Measurements from ENCODE around the gene FAM240A.

FAM240A gene

DNA sequence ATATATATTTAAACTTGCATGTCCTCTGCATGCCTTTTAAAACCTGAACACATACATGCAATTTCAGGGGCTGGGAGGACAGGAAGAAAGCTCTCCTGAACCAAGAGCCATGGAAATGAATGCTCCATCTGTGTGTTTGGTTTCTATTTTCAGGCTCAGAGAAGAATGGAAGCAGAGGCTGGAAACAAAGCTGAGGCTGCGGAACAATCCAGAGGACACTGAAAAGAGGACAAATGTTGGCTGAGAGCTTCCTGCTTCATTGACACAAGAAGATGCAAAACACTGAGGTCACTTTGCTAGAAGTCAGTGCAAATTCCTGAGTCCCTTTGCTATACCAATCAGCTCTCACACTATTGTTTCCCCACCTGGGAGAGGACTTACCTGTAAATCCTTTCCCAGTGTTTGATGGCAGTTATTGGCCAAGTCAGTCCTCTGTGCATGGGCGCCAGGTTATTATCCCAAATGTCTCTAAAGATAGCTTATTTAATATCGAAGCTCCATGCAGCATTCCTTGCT is 12.7 kb downstream of the FAM240A start:
- DNase-seq (ENCODE audit: low read depth) = no peak
- TF ChIP-seq, protein P1, sequence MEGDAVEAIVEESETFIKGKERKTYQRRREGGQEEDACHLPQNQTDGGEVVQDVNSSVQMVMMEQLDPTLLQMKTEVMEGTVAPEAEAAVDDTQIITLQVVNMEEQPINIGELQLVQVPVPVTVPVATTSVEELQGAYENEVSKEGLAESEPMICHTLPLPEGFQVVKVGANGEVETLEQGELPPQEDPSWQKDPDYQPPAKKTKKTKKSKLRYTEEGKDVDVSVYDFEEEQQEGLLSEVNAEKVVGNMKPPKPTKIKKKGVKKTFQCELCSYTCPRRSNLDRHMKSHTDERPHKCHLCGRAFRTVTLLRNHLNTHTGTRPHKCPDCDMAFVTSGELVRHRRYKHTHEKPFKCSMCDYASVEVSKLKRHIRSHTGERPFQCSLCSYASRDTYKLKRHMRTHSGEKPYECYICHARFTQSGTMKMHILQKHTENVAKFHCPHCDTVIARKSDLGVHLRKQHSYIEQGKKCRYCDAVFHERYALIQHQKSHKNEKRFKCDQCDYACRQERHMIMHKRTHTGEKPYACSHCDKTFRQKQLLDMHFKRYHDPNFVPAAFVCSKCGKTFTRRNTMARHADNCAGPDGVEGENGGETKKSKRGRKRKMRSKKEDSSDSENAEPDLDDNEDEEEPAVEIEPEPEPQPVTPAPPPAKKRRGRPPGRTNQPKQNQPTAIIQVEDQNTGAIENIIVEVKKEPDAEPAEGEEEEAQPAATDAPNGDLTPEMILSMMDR (IDR thresholded peaks at IDR 0.05; ENCODE audit: low read depth, low read length, missing control alignments) = no peak
- in situ Hi-C loops (cut with HindIII; ENCODE audit: low sequenced_read_pairs) = no loop called here
- H3K4me3 ChIP-seq (ENCODE audit: low read depth, low read length) = no peak overlapping the region

DNA sequence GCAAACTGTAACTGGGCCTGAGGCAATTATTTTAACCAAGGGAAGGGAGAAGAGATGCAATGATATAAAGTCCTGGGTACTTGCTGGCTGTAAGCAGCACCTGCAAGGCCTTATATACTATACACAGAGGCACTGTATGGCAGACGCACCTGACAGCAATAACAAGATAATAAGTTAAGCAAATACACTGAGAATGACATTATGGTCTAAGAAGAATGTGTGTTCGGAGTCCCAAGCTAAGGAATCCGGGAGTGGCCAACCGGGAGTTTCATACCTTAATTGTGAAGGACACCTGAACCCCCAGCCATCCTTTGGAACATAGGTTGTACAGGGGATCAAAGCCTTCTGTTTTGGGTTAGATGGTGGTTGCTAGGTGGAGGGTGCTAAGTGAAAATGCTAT is 13.7 kb downstream of the FAM240A start:
- in situ Hi-C loops (cut with HindIII; ENCODE audit: low sequenced_read_pairs) = no loop called here
- H3K4me3 ChIP-seq (ENCODE audit: low read depth, low read length) = no peak overlapping the region
- TF ChIP-seq, protein P1 (IDR thresholded peaks at IDR 0.05; ENCODE audit: low read depth, low read length, missing control alignments) = no peak
- no peak for DNase-seq (ENCODE audit: low read depth)

DNA sequence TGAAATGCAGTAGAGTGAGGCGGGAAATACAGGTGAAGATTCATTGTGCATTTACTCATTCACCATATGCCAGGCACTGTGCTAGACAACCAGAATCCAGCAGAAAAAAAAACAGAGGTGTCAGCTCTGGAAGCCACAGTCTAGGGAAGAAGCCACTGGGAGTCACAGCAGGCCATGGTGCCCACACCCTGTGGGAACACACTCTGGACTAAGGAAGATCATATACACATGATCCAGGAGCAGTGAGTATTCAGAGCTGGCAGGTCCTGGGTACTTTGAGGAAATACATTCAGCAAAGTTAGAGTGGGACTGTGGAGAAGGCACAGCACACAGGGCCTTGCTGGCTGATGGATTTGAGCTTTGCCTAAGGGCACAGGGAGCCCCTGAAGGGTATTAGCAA is 14.8 kb downstream of the FAM240A start:
- TF ChIP-seq, protein P1 (IDR thresholded peaks at IDR 0.05; ENCODE audit: low read depth, low read length, missing control alignments) = no peak
- no peak for DNase-seq (ENCODE audit: low read depth)
- no peak overlapping the region for H3K4me3 ChIP-seq (ENCODE audit: low read depth, low read length)
- in situ Hi-C loops (cut with HindIII; ENCODE audit: low sequenced_read_pairs) = no loop called here

DNA sequence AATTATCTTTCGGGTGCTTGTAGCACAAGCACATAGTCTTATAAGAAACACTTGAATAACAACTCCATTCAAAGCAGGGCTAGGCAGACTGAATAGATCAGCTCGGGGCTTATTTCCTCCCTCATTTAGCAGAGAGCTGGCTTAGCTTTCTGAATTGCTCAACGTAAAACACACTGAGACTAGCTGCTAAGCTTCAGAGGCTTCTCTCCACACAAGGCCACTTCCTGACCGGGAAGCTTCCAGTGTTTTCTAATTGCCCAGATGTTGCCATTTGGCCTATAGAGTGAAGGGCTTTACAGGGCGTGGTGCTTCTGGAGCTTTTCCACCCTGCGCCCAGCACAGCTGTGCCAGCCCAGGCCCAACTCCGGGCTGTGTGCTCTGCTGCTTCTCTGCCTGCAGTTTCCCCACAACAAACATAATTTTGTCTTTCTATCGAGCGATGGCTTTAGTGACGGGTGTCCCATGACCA is 16.6 kb downstream of the FAM240A start:
- no peak for DNase-seq (ENCODE audit: low read depth)
- TF ChIP-seq, protein P1 (IDR thresholded peaks at IDR 0.05; ENCODE audit: low read depth, low read length, missing control alignments) = no peak
- in situ Hi-C loops (cut with HindIII; ENCODE audit: low sequenced_read_pairs) = no loop called here
- no peak overlapping the region for H3K4me3 ChIP-seq (ENCODE audit: low read depth, low read length)

DNA sequence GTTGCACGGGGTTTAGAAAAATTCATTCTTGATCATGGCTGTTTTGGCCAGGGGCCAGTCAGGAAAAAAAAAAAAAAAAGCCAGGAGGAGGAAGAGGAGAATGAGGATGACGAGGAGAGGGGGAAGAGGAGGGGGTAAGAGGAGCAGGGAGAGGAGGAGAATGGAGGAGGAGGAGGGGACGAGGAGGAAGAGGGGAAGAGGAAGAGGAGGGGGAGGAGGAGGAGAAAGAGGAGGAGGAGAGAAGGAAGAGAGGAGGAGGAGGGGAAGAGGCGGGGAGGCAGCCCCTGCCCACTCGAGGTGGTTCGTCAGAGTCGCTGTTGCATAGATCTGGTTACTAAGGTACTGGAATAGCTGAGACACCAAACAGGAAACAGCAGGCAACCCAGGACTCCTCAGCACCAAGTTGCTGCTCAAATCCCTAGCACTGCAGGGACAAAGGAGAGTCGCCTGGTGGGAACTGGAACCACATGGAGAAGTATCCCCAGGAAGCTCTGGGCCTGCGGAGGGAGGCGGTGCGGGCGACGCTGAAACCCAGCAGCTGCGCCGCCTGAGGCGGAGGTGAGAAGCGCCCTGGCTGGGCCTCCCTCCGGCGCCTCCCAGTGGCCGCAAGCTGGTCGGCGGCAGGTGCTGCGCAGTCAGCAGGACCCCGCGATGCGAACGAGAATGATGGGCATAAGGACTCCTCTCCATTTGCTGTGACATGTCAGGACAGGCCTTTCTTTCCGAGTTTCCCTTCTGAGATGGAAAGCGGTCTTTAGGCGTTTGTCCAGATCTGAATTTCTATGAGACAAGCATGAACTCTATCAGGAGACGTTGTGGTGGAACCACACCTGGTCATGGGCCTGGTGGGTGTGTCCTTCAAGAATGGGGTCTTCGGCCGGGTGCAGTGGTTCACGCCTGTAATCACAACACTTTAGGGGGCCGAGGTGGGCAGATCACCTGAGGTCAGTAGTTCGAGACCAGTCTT is 17.5 kb downstream of the FAM240A start:
- TF ChIP-seq, protein P1 (IDR thresholded peaks at IDR 0.05; ENCODE audit: low read depth, low read length, missing control alignments) = peak; percentile 100
- peak overlapping the region; percentile 28 for H3K4me3 ChIP-seq (ENCODE audit: low read depth, low read length)
- DNase-seq (ENCODE audit: low read depth) = peak; percentile 18
- in situ Hi-C loops (cut with HindIII; ENCODE audit: low sequenced_read_pairs) = no loop called here

DNA sequence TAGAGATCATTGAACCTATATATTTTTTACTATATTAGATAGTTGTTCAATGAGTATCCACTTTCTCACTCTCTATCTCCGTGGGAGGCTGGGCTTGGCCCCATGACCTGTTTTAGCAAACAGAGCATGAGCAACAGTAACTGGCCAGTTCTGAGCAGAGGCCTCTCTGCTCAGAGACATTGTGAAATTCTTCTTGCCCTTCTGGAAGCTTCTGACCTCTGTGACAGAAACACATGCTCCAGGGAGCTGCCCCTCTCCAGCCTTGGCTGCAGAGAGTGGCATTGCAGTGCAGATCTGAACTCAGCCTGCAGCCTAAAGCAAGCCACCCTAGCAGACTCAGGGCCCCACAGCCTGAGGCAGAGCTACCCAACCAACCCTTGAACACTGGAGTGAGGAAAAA is 20.5 kb downstream of the FAM240A start:
- in situ Hi-C loops (cut with HindIII; ENCODE audit: low sequenced_read_pairs) = no loop called here
- DNase-seq (ENCODE audit: low read depth) = no peak
- TF ChIP-seq, protein P1 (IDR thresholded peaks at IDR 0.05; ENCODE audit: low read depth, low read length, missing control alignments) = no peak
- H3K4me3 ChIP-seq (ENCODE audit: low read depth, low read length) = no peak overlapping the region
